Activated CD8-positive, alpha-beta T cell treated with anti-CD3 and anti-CD28 coated beads, Interleukin-2, amount 10 ng/mL, durations not matched to agents 7 days and 5 days (primary cell): ENCODE data around the gene FRMPD4. TPM values are rescaled to one million over a fixed set of nuclear protein-coding genes. Genes with fewer than 3 reads are reported as not detected.

ENCODE experiments used
- ATAC-seq: fragments of 150-1000 bp; cut with Tn5 transposase; one replicate; pipeline ENCODE4 v1.10.0; 2021; ENCODE audit warnings: moderate library complexity
- CTCF ChIA-PET: fragments of 350-600 bp; sonication (Branson Sonifier 250); formaldehyde crosslinking; loops from one replicate; lab custom pipeline; 2021; ENCODE audit warnings: antibody characterized with exemption; lab: Charles Lee
- POLR2A ChIA-PET: fragments of 350-600 bp; sonication (Branson Sonifier 250); formaldehyde crosslinking; loops from one replicate; lab custom pipeline; 2021; ENCODE audit warnings: antibody characterized with exemption; lab: Charles Lee
- DNase-seq: peaks from one replicate; pipeline ENCODE4 v3.0.0-alpha.2; 2020
- H3K27ac Mint-ChIP-seq: one replicate; pipeline ENCODE4 v1.8.0; 2021; ENCODE audit warnings: mild to moderate bottlenecking, mixed read lengths
- H3K27me3 Mint-ChIP-seq: one replicate; pipeline ENCODE4 v1.8.0; 2021; ENCODE audit warnings: low read depth, mixed read lengths
- H3K36me3 Mint-ChIP-seq: one replicate; pipeline ENCODE4 v1.8.0; 2021; ENCODE audit warnings: low read depth, mixed read lengths
- H3K4me1 Mint-ChIP-seq: one replicate; pipeline ENCODE4 v1.8.0; 2021; ENCODE audit warnings: low read depth, mixed read lengths
- H3K4me3 Mint-ChIP-seq: one replicate; pipeline ENCODE4 v1.8.0; 2021; ENCODE audit warnings: mild to moderate bottlenecking, mixed read lengths
- H3K9me3 Mint-ChIP-seq: one replicate; pipeline ENCODE4 v1.8.0; 2022; ENCODE audit warnings: mixed read lengths; ENCODE audit not compliant: insufficient read depth
- total RNA-seq, 2 experiments: library from RNA; stranded (reverse); gene quantifications; one replicate each; pipeline ENCODE4 v1.2.3, GENCODE V29; 2021

FRMPD4 gene
- total RNA-seq, 2 experiments from 2014 or later, result not detected

- no peak for ATAC-seq
- no peak overlapping the region for H3K27ac Mint-ChIP-seq
- H3K4me1 Mint-ChIP-seq, result no peaks in the 10 kb centered on the region
- no peaks in the 10 kb centered on the region for H3K27me3 Mint-ChIP-seq
- no peaks in the 10 kb centered on the region for H3K9me3 Mint-ChIP-seq
- CTCF ChIA-PET, result no interaction called here
- H3K4me3 Mint-ChIP-seq, result no peak overlapping the region
- H3K36me3 Mint-ChIP-seq, result no peaks in the 10 kb centered on the region
- no peak for DNase-seq
- POLR2A ChIA-PET, result no interaction called here
Observed at GRCh38 chrX:12425496-12425895, 287.2 kb downstream of the FRMPD4 start.

GRCh38 chrX:12426420-12426819, 288.1 kb downstream of the FRMPD4 start:
- no peak overlapping the region for H3K27ac Mint-ChIP-seq
- no peaks in the 10 kb centered on the region for H3K9me3 Mint-ChIP-seq
- ChIA-PET CTCF (no interaction called here), POLR2A (no interaction called here)
- ATAC-seq, result no peak
- no peak for DNase-seq
- H3K27me3 Mint-ChIP-seq, result no peaks in the 10 kb centered on the region
- H3K36me3 Mint-ChIP-seq, result no peaks in the 10 kb centered on the region
- no peak overlapping the region for H3K4me3 Mint-ChIP-seq
- H3K4me1 Mint-ChIP-seq, result no peaks in the 10 kb centered on the region

DNA sequence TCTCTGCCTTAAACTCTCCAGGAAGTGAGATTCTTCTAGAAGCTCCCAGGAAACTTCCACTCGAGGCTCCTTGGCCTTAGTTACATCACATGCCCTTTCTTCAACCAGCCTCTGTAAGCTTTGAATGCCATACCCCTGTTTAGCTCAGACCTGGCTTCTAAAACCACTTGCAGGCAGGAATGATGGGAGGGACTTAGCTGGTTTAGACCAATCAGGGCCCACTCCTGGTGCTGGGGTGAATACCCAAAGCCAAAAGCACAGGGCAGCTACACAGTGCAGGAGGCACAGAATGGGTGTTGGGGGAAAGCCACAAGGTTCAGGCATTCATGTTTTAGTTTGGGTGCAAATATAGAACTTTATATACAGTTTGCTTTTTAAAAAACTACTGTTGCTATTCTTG, 296.2 kb downstream of the FRMPD4 start:
- no peak overlapping the region for H3K4me3 Mint-ChIP-seq
- no peaks in the 10 kb centered on the region for H3K4me1 Mint-ChIP-seq
- POLR2A ChIA-PET, result no interaction called here
- ATAC-seq (no peak), DNase-seq (no peak)
- H3K9me3 Mint-ChIP-seq, result no peaks in the 10 kb centered on the region
- no peaks in the 10 kb centered on the region for H3K36me3 Mint-ChIP-seq
- H3K27me3 Mint-ChIP-seq, result no peaks in the 10 kb centered on the region
- no peak overlapping the region for H3K27ac Mint-ChIP-seq
- CTCF ChIA-PET, result no interaction called here

DNA sequence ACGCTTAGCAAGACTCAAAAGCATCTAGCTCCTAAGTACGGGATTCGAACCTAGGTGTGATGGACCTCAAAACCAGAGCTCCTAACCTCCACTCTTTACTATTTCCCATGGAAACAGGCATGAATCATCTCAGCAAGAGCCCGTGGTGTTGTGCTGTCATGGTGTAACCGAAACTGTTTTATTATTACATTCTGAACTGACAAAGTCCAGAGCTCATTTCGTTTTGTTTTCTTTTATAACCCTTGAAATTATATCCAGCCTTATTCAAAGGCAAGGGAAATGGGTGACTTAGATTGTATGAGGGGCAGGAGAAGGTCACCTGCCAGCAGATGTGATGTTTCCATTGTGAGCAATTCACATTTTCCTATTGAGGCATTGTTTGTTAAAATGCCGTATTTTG, 301.1 kb downstream of the FRMPD4 start:
- Mint-ChIP-seq H3K36me3 (no peaks in the 10 kb centered on the region), H3K27me3 (no peaks in the 10 kb centered on the region), H3K9me3 (no peaks in the 10 kb centered on the region), H3K27ac (no peak overlapping the region), H3K4me1 (no peaks in the 10 kb centered on the region), H3K4me3 (no peak overlapping the region)
- ATAC-seq (no peak), DNase-seq (no peak)
- ChIA-PET CTCF (no interaction called here), POLR2A (no interaction called here)

- DNase-seq (no peak), ATAC-seq (no peak)
- H3K27ac Mint-ChIP-seq, result no peak overlapping the region
- no peaks in the 10 kb centered on the region for H3K4me1 Mint-ChIP-seq
- ChIA-PET POLR2A (no interaction called here), CTCF (no interaction called here)
- H3K27me3 Mint-ChIP-seq, result no peaks in the 10 kb centered on the region
- H3K36me3 Mint-ChIP-seq, result no peaks in the 10 kb centered on the region
- H3K4me3 Mint-ChIP-seq, result no peak overlapping the region
- H3K9me3 Mint-ChIP-seq, result no peaks in the 10 kb centered on the region
Observed at GRCh38 chrX:12440246-12440645, 302.0 kb downstream of the FRMPD4 start.

- ATAC-seq (no peak), DNase-seq (no peak)
- ChIA-PET CTCF (no interaction called here), POLR2A (no interaction called here)
- no peaks in the 10 kb centered on the region for H3K36me3 Mint-ChIP-seq
- no peak overlapping the region for H3K27ac Mint-ChIP-seq
- H3K9me3 Mint-ChIP-seq, result no peaks in the 10 kb centered on the region
- H3K27me3 Mint-ChIP-seq, result no peaks in the 10 kb centered on the region
- H3K4me1 Mint-ChIP-seq, result no peaks in the 10 kb centered on the region
- H3K4me3 Mint-ChIP-seq, result no peak overlapping the region
Observed at GRCh38 chrX:12441381-12442128, 303.3 kb downstream of the FRMPD4 start.

DNA sequence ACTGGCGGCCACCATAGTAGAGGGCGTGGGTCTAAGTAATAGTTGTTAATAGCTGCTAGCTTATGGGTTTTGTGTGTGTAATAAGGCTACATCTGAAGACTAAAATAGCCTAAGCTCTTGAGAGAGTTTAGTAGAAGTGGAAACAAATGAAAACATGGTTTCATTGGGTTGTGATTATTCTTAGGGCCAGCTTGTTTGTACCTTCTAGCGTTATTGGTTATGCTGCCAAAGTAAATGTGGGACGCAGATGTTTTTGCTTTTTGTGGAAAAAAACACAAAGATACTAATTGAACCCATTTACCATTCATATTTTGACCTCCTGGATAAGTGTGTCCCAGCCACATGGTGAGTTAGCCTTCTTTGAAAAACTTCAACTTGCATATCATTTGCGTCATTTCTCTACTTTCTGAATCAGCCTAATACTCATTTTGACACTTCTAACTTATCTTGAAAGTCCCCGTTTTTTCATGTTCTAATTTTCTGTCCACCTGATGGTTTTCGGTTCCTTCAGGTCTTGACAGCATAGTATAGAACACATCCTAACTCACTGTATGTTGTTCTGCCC, 305.3 kb downstream of the FRMPD4 start:
- ATAC-seq (no peak), DNase-seq (no peak)
- no peaks in the 10 kb centered on the region for H3K9me3 Mint-ChIP-seq
- H3K4me3 Mint-ChIP-seq, result no peak overlapping the region
- no peaks in the 10 kb centered on the region for H3K36me3 Mint-ChIP-seq
- H3K27ac Mint-ChIP-seq, result no peak overlapping the region
- ChIA-PET POLR2A (no interaction called here), CTCF (no interaction called here)
- no peaks in the 10 kb centered on the region for H3K27me3 Mint-ChIP-seq
- H3K4me1 Mint-ChIP-seq, result no peaks in the 10 kb centered on the region

- Mint-ChIP-seq H3K9me3 (no peaks in the 10 kb centered on the region), H3K27me3 (no peaks in the 10 kb centered on the region), H3K4me1 (no peaks in the 10 kb centered on the region), H3K27ac (no peak overlapping the region), H3K4me3 (no peak overlapping the region), H3K36me3 (no peaks in the 10 kb centered on the region)
- ATAC-seq (no peak), DNase-seq (no peak)
- CTCF ChIA-PET, result no interaction called here
- POLR2A ChIA-PET, result no interaction called here
Observed at GRCh38 chrX:12446342-12447075, 308.2 kb downstream of the FRMPD4 start.

- ChIA-PET POLR2A (no interaction called here), CTCF (no interaction called here)
- Mint-ChIP-seq H3K27ac (no peak overlapping the region), H3K4me3 (no peak overlapping the region), H3K36me3 (no peaks in the 10 kb centered on the region), H3K4me1 (no peaks in the 10 kb centered on the region), H3K9me3 (no peaks in the 10 kb centered on the region), H3K27me3 (no peaks in the 10 kb centered on the region)
- ATAC-seq (no peak), DNase-seq (no peak)
Observed at GRCh38 chrX:12447448-12448064, 309.3 kb downstream of the FRMPD4 start.

GRCh38 chrX:12452268-12452667, 314.0 kb downstream of the FRMPD4 start:
- no peaks in the 10 kb centered on the region for H3K27me3 Mint-ChIP-seq
- no peak overlapping the region for H3K4me3 Mint-ChIP-seq
- H3K27ac Mint-ChIP-seq, result no peak overlapping the region
- no peaks in the 10 kb centered on the region for H3K9me3 Mint-ChIP-seq
- H3K4me1 Mint-ChIP-seq, result no peaks in the 10 kb centered on the region
- no peaks in the 10 kb centered on the region for H3K36me3 Mint-ChIP-seq
- ChIA-PET POLR2A (no interaction called here), CTCF (no interaction called here)
- no peak for ATAC-seq
- no peak for DNase-seq

DNA sequence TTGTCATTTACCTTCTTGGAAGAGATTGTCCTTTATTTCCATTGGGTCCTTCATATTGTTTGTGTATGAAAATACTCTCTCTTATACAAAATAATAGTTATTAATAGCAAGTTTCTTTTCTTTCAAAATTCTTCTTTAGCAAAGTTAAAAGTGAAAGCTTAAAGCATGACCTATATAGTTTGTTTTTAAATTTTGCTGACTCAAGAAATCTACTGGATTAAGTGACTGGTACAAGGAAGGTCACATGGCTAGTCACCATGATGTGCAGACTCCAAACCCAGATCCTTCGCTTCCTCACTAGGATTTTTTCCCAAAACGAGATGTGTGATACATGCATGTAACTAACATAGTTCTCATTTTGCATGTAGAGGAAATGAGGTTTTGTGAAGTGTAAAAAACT, 322.7 kb downstream of the FRMPD4 start:
- Mint-ChIP-seq H3K36me3 (no peaks in the 10 kb centered on the region), H3K4me3 (no peak overlapping the region), H3K27ac (no peak overlapping the region), H3K9me3 (no peaks in the 10 kb centered on the region), H3K27me3 (no peaks in the 10 kb centered on the region), H3K4me1 (no peaks in the 10 kb centered on the region)
- no peak for DNase-seq
- CTCF ChIA-PET, result no interaction called here
- POLR2A ChIA-PET, result no interaction called here
- ATAC-seq, result no peak

- DNase-seq (no peak), ATAC-seq (no peak)
- H3K36me3 Mint-ChIP-seq, result no peaks in the 10 kb centered on the region
- H3K9me3 Mint-ChIP-seq, result no peaks in the 10 kb centered on the region
- POLR2A ChIA-PET, result no interaction called here
- no peak overlapping the region for H3K4me3 Mint-ChIP-seq
- H3K27me3 Mint-ChIP-seq, result no peaks in the 10 kb centered on the region
- H3K27ac Mint-ChIP-seq, result no peak overlapping the region
- no peaks in the 10 kb centered on the region for H3K4me1 Mint-ChIP-seq
- CTCF ChIA-PET, result no interaction called here
Observed at GRCh38 chrX:12463052-12463451, 324.8 kb downstream of the FRMPD4 start.
